M059J (cell line): ENCODE data around the gene B4GALT5. TPM values are rescaled to one million over a fixed set of nuclear protein-coding genes. Genes with fewer than 3 reads are reported as not detected.

Source experiments
- DNase-seq: peaks from one replicate; pipeline ENCODE4 v3.0.0-alpha.2; 2012; ENCODE audit warnings: low read depth
- total RNA-seq: library from RNA; depleted of rRNA; stranded (reverse); fragments of >200 nt; shearing (Covaris generic); gene quantifications from 2 replicates; pipeline ENCODE4 v1.2.3, GENCODE V29; 2014

The B4GALT5 gene
- total RNA-seq, 1 experiment from 2014 or later, result 46.0 TPM

- DNase-seq, result peak; percentile 56
These were observed 104.7 kb downstream of the B4GALT5 start for GRCh38 chr20:49608752-49609670.

GRCh38 chr20:49607568-49607967 is 106.1 kb downstream of the B4GALT5 start:
- DNase-seq, result no peak

GRCh38 chr20:49603209-49603627 is 110.5 kb downstream of the B4GALT5 start:
- no peak for DNase-seq

GRCh38 chr20:49602345-49603208 is 111.1 kb downstream of the B4GALT5 start:
- no peak for DNase-seq

- DNase-seq, result no peak
These were observed 112.3 kb downstream of the B4GALT5 start for GRCh38 chr20:49601153-49601924.

- no peak for DNase-seq
These were observed 113.9 kb downstream of the B4GALT5 start for GRCh38 chr20:49599746-49600113.

GRCh38 chr20:49597825-49598395 is 115.8 kb downstream of the B4GALT5 start:
- no peak for DNase-seq

GRCh38 chr20:49595811-49596561 is 117.7 kb downstream of the B4GALT5 start:
- peak; percentile 69 for DNase-seq

- DNase-seq, result no peak
These were observed 118.3 kb downstream of the B4GALT5 start for GRCh38 chr20:49595346-49595745.

- no peak for DNase-seq
These were observed 118.8 kb downstream of the B4GALT5 start for GRCh38 chr20:49594931-49595315.

GRCh38 chr20:49594143-49594930 is 119.3 kb downstream of the B4GALT5 start:
- peak; percentile 55 for DNase-seq

- peak; percentile 54 for DNase-seq
These were observed 120.1 kb downstream of the B4GALT5 start for GRCh38 chr20:49593466-49594142.

- no peak for DNase-seq
These were observed 121.6 kb downstream of the B4GALT5 start for GRCh38 chr20:49592120-49592519.

GRCh38 chr20:49591217-49591865 is 122.3 kb downstream of the B4GALT5 start:
- no peak for DNase-seq

- DNase-seq, result no peak
These were observed 123.3 kb downstream of the B4GALT5 start for GRCh38 chr20:49590163-49591017.

GRCh38 chr20:49589747-49590146 is 123.9 kb downstream of the B4GALT5 start:
- no peak for DNase-seq

GRCh38 chr20:49587111-49587570 is 126.5 kb downstream of the B4GALT5 start:
- DNase-seq, result no peak
